A549 (cell line): ENCODE results near the gene EXPH5.

Experiments used
- CEBPB ChIP-seq, 2 experiments: fragments of >200 bp in 1 of 2; sonication (Bioruptor Twin) in 1 of 2; formaldehyde crosslinking in 1 of 2; IDR thresholded peaks; 2 replicates each; pipeline ENCODE4 v1.6.1; 2012 to 2016
- CTCF ChIP-seq: fragments of >200 bp; sonication (Bioruptor Twin); formaldehyde crosslinking; IDR thresholded peaks from 3 replicates; pipeline ENCODE4 v1.5.1; 2016
- RNF2 ChIP-seq: fragments of 200-600 bp; sonication (generic); IDR thresholded peaks from 2 replicates; pipeline ENCODE4 v1.6.1; 2016; ENCODE audit warnings: low read depth, mild to moderate bottlenecking, antibody characterized with exemption, moderate library complexity, borderline replicate concordance
- SREBF2 ChIP-seq: fragments of 450-650 bp; IDR thresholded peaks from 2 replicates; pipeline ENCODE4 v1.6.1; 2014; ENCODE audit warnings: mild to moderate bottlenecking, moderate library complexity

DNA sequence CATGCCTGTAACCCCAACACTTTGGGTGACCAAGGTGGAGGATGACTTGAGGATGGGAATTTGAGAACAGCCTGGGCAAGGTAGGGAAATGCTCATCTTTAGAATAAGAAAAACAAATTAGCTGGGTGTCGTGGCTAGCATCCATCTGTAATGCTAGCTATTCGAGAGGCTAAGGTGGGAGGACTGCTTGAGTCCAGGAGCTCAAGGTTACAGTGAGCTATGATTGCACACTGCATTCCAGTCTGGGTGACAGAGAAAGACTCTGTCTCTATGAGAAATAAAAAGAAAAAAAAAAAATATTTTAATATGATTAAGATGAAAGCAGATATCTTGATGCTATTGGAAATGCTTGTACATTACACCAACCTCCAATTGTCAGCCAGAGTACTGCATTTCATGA lies 42.7 kb upstream of the EXPH5 start:
- TF ChIP-seq CEBPB (IDR thresholded peaks at IDR 0.05) (no peak), CTCF (no peak), SREBF2 (no peak), RNF2 (no peak)
